Esophagus muscularis mucosa (tissue), 4 donors: ENCODE measurements around the gene SSMEM1. TPM values are rescaled to one million over a fixed set of nuclear protein-coding genes. Genes with fewer than 3 reads are reported as not detected.

Experiments
- DNase-seq: peaks from one replicate; pipeline ENCODE4 v3.0.0-alpha.2; 2017; ENCODE audit errors: extremely low spot score
- H3K27ac ChIP-seq, 4 donors: fragments of 200-600 bp; sonication (generic); replicated peaks in 1 of 4; 1 replicate in 3 of 4; 2 replicates in 1 of 4; pipeline ENCODE4 v1.5.1; 2016 to 2019; ENCODE audit warnings: mild to moderate bottlenecking in 1 of 4
- H3K27me3 ChIP-seq, 4 donors: fragments of 200-600 bp; sonication (generic); one replicate each; pipeline versions ENCODE4 v1.5.1 to v1.6.0; 2016 to 2019
- H3K36me3 ChIP-seq, 4 donors: fragments of 200-600 bp; sonication (generic); one replicate each; pipeline ENCODE4 v1.5.1; 2016 to 2019
- H3K4me1 ChIP-seq, 4 donors: fragments of 200-600 bp; sonication (generic); one replicate each; pipeline ENCODE4 v1.5.1; 2016 to 2019
- H3K4me3 ChIP-seq, 4 donors: fragments of 200-600 bp; sonication (generic); 1 replicate in 2 of 4; 2 replicates in 2 of 4; pipeline ENCODE4 v1.5.1; 2016 to 2019; ENCODE audit warnings: mild to moderate bottlenecking in 4 of 4, moderate library complexity in 1 of 4
- H3K9me3 ChIP-seq, 4 donors: fragments of 200-600 bp; sonication (generic); 1 replicate in 3 of 4; 2 replicates in 1 of 4; pipeline ENCODE4 v1.5.1; 2016 to 2019
- EP300 ChIP-seq: sonication (generic); formaldehyde crosslinking; IDR thresholded peaks from one replicate; pipeline ENCODE4 v1.6.1; 2017; ENCODE audit warnings: antibody characterized with exemption
- POLR2A ChIP-seq: fragments of 450-650 bp; IDR thresholded peaks from one replicate; pipeline ENCODE4 v1.6.1; 2017; ENCODE audit warnings: antibody characterized with exemption, moderate library complexity, mild to moderate bottlenecking, low read depth
- POLR2AphosphoS5 ChIP-seq, 2 donors: sonication (generic); formaldehyde crosslinking; IDR thresholded peaks; one replicate each; pipeline ENCODE4 v1.6.1; 2017; ENCODE audit warnings: antibody characterized with exemption in 2 of 2
- WGBS: methylation state at CpG from one replicate; pipeline ENCODE4 v1.1.5; 2018; 5-methylcytosine and 5-hydroxymethylcytosine counted together
- intact Hi-C: fragments of 100-400 bp; cut with DNase I; formaldehyde crosslinking; loops from one replicate; pipeline ENCODE4 v1.15.1; 2023
- total RNA-seq, 4 donors: library from RNA; depleted of rRNA; stranded (reverse); fragments of >200 nt; gene quantifications; one replicate each; pipeline versions ENCODE4 v1.1.0 to v1.2.1, GENCODE V29; 2016
- TF ChIP-seq, protein P1 (sequence below), 3 experiments: fragments of 200-600 bp in 2 of 3; fragments of 450-650 bp in 1 of 3; sonication (generic) in 2 of 3; IDR thresholded peaks; one replicate each; pipeline ENCODE4 v1.5.1; 2017 to 2019; ENCODE audit warnings: antibody characterized with exemption in 3 of 3, mild to moderate bottlenecking in 2 of 3, moderate library complexity in 1 of 3

Gene SSMEM1
- total RNA-seq, 4 donors from 2014 or later = not detected

DNA sequence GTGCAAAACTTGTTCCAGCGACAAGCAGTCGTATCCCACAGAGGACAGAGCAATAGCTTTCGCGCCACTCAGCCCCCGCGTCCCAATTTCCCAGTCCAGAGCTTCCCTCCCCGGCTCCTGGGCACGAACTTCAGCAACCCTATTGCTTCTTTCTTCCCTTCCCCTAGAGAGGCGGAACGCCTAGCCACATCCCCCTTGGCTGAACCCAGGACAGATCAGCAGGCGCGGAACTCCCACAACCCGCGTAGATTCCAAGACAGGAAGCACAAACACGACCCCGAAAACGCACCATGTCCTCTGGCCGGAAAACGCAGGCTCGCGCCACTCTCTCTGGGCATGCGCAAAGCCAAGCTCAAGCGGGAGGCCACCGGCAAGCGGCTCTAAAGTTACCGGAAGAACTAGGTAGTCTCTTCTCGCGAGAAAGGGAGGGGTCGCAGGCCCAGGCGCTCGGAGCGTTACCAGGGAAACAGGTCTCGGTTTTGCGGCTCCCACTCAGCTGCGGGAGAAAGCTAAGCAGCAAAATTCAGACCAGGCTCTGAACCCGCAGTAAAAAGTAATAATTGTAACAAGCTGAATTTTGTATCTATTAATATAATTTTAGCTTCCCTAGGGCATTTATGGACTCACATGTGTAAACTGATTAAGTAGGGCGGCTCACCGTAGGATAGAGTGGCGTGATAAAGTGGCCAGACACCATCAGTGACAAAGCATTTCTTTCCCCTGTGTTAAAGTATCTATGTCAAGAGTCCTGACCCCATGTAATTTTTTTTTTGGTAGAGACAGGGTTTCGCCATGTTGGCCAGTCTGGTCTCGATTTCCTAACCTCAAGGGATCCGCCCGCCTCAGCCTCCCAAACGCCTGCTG lies 2.3 kb upstream of the SSMEM1 start, which contains the start of gene TMEM209:
TSS of gene TMEM209 (minus strand) at position 323 of the 864 bp plus-strand sequence. CDS start at position 292, 31 bp downstream.
- TF ChIP-seq POLR2AphosphoS5 (IDR thresholded peaks at IDR 0.05) = peak; percentile 90 to 96
- TF ChIP-seq, protein P1, sequence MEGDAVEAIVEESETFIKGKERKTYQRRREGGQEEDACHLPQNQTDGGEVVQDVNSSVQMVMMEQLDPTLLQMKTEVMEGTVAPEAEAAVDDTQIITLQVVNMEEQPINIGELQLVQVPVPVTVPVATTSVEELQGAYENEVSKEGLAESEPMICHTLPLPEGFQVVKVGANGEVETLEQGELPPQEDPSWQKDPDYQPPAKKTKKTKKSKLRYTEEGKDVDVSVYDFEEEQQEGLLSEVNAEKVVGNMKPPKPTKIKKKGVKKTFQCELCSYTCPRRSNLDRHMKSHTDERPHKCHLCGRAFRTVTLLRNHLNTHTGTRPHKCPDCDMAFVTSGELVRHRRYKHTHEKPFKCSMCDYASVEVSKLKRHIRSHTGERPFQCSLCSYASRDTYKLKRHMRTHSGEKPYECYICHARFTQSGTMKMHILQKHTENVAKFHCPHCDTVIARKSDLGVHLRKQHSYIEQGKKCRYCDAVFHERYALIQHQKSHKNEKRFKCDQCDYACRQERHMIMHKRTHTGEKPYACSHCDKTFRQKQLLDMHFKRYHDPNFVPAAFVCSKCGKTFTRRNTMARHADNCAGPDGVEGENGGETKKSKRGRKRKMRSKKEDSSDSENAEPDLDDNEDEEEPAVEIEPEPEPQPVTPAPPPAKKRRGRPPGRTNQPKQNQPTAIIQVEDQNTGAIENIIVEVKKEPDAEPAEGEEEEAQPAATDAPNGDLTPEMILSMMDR (IDR thresholded peaks at IDR 0.05) = peak in 1 of 3 experiments; percentile 15
- no peak for TF ChIP-seq EP300
- peak; percentile 23 for TF ChIP-seq POLR2A
- Histone ChIP-seq H3K27ac (peak within 1 kb of the TSS; percentile 88 to 92 (median 92)), H3K4me3 (peak within 1 kb of the TSS; percentile 73 to 89 (median 82)), H3K4me1 (peaks cover 4 to 14% (median 10%) of the 10 kb centered on the region in 4 donors), H3K36me3 (peaks cover 13 to 36% (median 25%) of the 10 kb centered on the region in 4 donors), H3K9me3 (no peaks in the 10 kb centered on the region), H3K27me3 (no peaks in the 10 kb centered on the region)
- peak; percentile 96 for DNase-seq
- WGBS = 12% methylated on average over 38 of the region's 44 CpGs
- intact Hi-C loops = loop anchor here (10.0 kb wide), 1 partner anchor 229 kb away; no protein-coding TSS in a partner anchor

DNA sequence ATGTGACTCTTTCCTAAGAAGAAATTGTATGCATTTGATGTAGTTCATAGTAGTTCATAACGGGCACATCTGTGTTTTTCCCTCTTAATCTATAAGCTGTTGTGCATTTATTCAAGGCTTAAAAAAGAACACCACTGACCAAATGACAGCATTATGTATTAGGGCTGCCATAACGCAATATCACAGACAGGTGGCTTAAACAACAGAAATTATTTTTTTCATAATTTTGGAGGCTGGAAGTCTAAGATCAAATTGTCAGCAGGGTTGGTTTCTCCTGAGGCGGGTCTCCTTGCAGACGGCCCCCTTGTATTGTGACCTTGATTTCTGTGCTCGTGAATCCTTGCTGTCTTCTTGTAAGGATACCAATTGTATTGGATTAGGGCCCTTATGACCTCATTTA lies 627 bp upstream of the SSMEM1 start:
- WGBS = 87% methylated on average over 5 of the region's 5 CpGs
- TF ChIP-seq, protein P1 (IDR thresholded peaks at IDR 0.05) = no peak
- TF ChIP-seq POLR2AphosphoS5 (IDR thresholded peaks at IDR 0.05) = no peak
- TF ChIP-seq POLR2A = no peak
- TF ChIP-seq EP300 = no peak
- intact Hi-C loops = loop anchor here (10.0 kb wide), 1 partner anchor 228 kb away; no protein-coding TSS in a partner anchor
- Histone ChIP-seq H3K27me3 (no peaks in the 10 kb centered on the region), H3K4me1 (peaks cover 4 to 14% (median 10%) of the 10 kb centered on the region in 4 donors), H3K9me3 (no peaks in the 10 kb centered on the region), H3K36me3 (peaks cover 4 to 19% (median 12%) of the 10 kb centered on the region in 4 donors), H3K27ac (no peak overlapping the region), H3K4me3 (no peak overlapping the region)
- DNase-seq = no peak

DNA sequence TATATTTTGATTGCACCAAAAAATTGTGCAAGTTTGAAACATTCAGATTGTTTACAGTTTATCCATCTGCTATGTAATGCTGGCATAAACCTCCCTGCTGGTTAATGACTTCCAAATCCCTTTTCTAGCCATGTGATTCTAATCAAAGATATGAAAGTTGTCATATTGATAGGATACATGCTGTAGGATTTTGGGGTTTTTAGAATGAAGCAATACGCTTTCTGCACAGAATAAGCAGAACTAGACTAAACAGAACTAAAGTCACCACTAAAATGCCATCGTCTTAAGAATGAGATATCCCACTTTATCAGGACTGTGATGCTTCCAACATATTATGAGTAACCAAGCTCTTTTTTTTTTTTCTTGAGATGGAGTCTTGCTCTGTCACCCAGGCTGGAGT lies 856 bp downstream of the SSMEM1 start:
- intact Hi-C loops = loop anchor here (10.0 kb wide), 1 partner anchor 226 kb away; no protein-coding TSS in a partner anchor
- Histone ChIP-seq H3K27ac (no peak overlapping the region), H3K4me1 (peaks cover 4 to 14% (median 10%) of the 10 kb centered on the region in 4 donors), H3K4me3 (no peak overlapping the region), H3K36me3 (peaks cover 0 to 4% (median 2%) of the 10 kb centered on the region in 4 donors), H3K9me3 (no peaks in the 10 kb centered on the region), H3K27me3 (peaks cover 0 to 7% (median 0%) of the 10 kb centered on the region in 4 donors)
- no peak for DNase-seq
- 78% methylated on average over 2 of the region's 2 CpGs for WGBS
- TF ChIP-seq POLR2A (no peak), POLR2AphosphoS5 (IDR thresholded peaks at IDR 0.05) (no peak), EP300 (no peak)
- TF ChIP-seq, protein P1 (IDR thresholded peaks at IDR 0.05) = no peak

DNA sequence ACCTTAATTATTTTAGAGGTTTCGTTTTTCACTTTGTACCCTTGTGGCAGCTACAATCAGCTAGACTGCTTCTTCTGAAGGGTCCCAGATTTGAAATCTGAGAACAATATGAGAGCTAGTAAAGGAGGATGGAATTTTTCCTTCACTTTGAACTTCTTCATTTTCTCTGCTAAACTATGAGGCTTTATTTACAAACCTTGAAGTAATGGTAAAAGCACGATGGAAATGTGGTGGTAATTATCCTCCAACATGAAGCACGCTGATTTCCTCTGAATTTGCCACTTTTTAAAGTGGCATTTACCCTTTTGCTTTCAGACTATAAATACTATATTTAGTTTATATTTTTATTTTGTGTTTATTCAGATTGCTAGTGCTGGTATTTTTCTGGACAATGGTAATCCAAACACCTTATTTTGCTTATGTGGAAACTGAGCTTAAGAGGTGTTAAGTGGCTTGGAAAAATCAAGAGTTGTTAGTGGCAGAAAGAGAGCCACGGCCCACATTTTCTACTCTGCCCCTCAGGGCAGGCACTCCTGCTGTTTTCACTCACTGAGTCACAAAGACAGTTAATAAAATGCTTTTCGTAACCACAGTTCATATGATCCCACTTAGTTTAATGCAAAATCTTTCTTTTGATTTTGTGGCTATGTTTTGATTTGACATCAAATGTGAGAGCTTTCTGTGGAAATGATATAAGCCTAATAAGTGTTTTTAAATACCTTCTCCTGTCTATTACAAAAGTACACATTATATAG lies 2.7 kb downstream of the SSMEM1 start:
- Histone ChIP-seq H3K27ac (no peak overlapping the region), H3K9me3 (no peaks in the 10 kb centered on the region), H3K27me3 (peaks cover 0 to 13% (median 0%) of the 10 kb centered on the region in 4 donors), H3K4me3 (no peak overlapping the region), H3K4me1 (peaks cover 0 to 5% (median 2%) of the 10 kb centered on the region in 4 donors), H3K36me3 (no peaks in the 10 kb centered on the region)
- intact Hi-C loops = no loop called here
- no peak for DNase-seq
- 60% methylated on average over 5 of the region's 5 CpGs for WGBS
- TF ChIP-seq POLR2AphosphoS5 (IDR thresholded peaks at IDR 0.05) = no peak
- no peak for TF ChIP-seq EP300
- TF ChIP-seq, protein P1 (IDR thresholded peaks at IDR 0.05) = no peak
